Activated CD4-positive, alpha-beta memory T cell treated with anti-CD3 and anti-CD28 coated beads for 36 hours (primary cell): ENCODE results near the gene WDR12. TPM values are rescaled to one million over a fixed set of nuclear protein-coding genes. Genes with fewer than 3 reads are reported as not detected.
"Not testable (repeated sequence)": the region's sequence is repeated elsewhere in the genome, so short reads cannot be mapped to it uniquely, and the experiment has no call there.

Experiments used
- CTCF ChIA-PET: fragments of 350-600 bp; sonication (Branson Sonifier 250); formaldehyde crosslinking; loops from one replicate; lab custom pipeline; 2021; ENCODE audit warnings: antibody characterized with exemption, inconsistent platforms; lab: Charles Lee
- POLR2A ChIA-PET: fragments of 350-600 bp; sonication (Branson Sonifier 250); formaldehyde crosslinking; loops from one replicate; lab custom pipeline; 2021; ENCODE audit warnings: antibody characterized with exemption; lab: Charles Lee
- DNase-seq: peaks from one replicate; pipeline ENCODE4 v3.0.0-alpha.2; 2020
- H3K27ac Mint-ChIP-seq: one replicate; pipeline ENCODE4 v1.8.0; 2021; ENCODE audit warnings: mixed read lengths
- H3K27me3 Mint-ChIP-seq: one replicate; pipeline ENCODE4 v1.8.0; 2021; ENCODE audit warnings: mixed read lengths
- H3K36me3 Mint-ChIP-seq: one replicate; pipeline ENCODE4 v1.8.0; 2021; ENCODE audit warnings: mixed read lengths
- H3K4me1 Mint-ChIP-seq: one replicate; pipeline ENCODE4 v1.8.0; 2021; ENCODE audit warnings: low read depth, mixed read lengths
- H3K4me3 Mint-ChIP-seq: one replicate; pipeline ENCODE4 v1.8.0; 2021; ENCODE audit warnings: mild to moderate bottlenecking, mixed read lengths
- H3K9me3 Mint-ChIP-seq: one replicate; pipeline ENCODE4 v1.8.0; 2021; ENCODE audit warnings: mixed read lengths
- intact Hi-C: fragments of 100-400 bp; cut with micrococcal nuclease; formaldehyde crosslinking; loops from one replicate; pipeline ENCODE4 v1.15.1; 2023
- total RNA-seq, 2 experiments: library from RNA; stranded (reverse); gene quantifications; one replicate each; pipeline ENCODE4 v1.2.3, GENCODE V29; 2021

WDR12 gene
- total RNA-seq, 2 experiments from 2014 or later = 86.1 to 97.8 TPM

- no peak overlapping the region for H3K4me3 Mint-ChIP-seq
- DNase-seq = no peak
- ChIA-PET CTCF (interaction anchor here (1.3 kb wide), 1 partner anchor 137 kb away, joined by 3 read pairs; no protein-coding TSS in a partner anchor), POLR2A (no interaction called here)
- H3K9me3 Mint-ChIP-seq = no peaks in the 10 kb centered on the region
- peaks cover 11% of the 10 kb centered on the region for H3K36me3 Mint-ChIP-seq
- H3K27ac Mint-ChIP-seq = no peak overlapping the region
- no peaks in the 10 kb centered on the region for H3K27me3 Mint-ChIP-seq
- intact Hi-C loops = no loop called here
- no peaks in the 10 kb centered on the region for H3K4me1 Mint-ChIP-seq
Observed at GRCh38 chr2:202932425-202933138, 21.1 kb upstream of the WDR12 start.

GRCh38 chr2:202918860-202919259 is 7.4 kb upstream of the WDR12 start:
- Mint-ChIP-seq H3K27me3 (no peaks in the 10 kb centered on the region), H3K9me3 (no peaks in the 10 kb centered on the region), H3K4me1 (no peaks in the 10 kb centered on the region), H3K4me3 (no peak overlapping the region), H3K36me3 (peaks cover 4% of the 10 kb centered on the region), H3K27ac (no peak overlapping the region)
- intact Hi-C loops = loop anchor here (10.0 kb wide), 1 partner anchor 654 kb away; the partner anchor contains the start of gene NOP58
- CTCF ChIA-PET = no interaction called here
- POLR2A ChIA-PET = no interaction called here
- DNase-seq = no peak

- not testable (repeated sequence) for H3K36me3 Mint-ChIP-seq, H3K9me3 Mint-ChIP-seq, H3K27me3 Mint-ChIP-seq
- POLR2A ChIA-PET = interaction anchor here (2.5 kb wide), 1 partner anchor 326 kb away, joined by 16 read pairs; the partner anchor contains the start of gene CYP20A1
- H3K4me1 Mint-ChIP-seq = peaks cover 32% of the 10 kb centered on the region
- CTCF ChIA-PET = interaction anchor here (1.0 to 2.0 kb wide), 2 partner anchors 54 to 324 kb away, joined by 5 to 11 read pairs; no protein-coding TSS in a partner anchor
- H3K4me3 Mint-ChIP-seq = peak overlapping the region; percentile 98
- intact Hi-C loops = loop anchor here (5.0 to 10.0 kb wide), 4 partner anchors 415 to 900 kb away; partner anchors contain the start of genes ABI2, BMPR2 and NOP58
- peak; percentile 24 for DNase-seq
- peak overlapping the region; percentile 93 for H3K27ac Mint-ChIP-seq
Observed at GRCh38 chr2:202912342-202913201, 1.1 kb upstream of the WDR12 start.

GRCh38 chr2:202911203-202911511 is 316 bp downstream of the WDR12 start:
- no peak for DNase-seq
- no peaks in the 10 kb centered on the region for H3K9me3 Mint-ChIP-seq
- CTCF ChIA-PET = interaction anchor here (1.0 to 2.0 kb wide), 4 partner anchors 40 to 328 kb away, joined by 4 to 11 read pairs (median 6); partner anchors contain the start of gene CYP20A1
- peak overlapping the region; percentile 98 for H3K4me3 Mint-ChIP-seq
- peaks cover 32% of the 10 kb centered on the region for H3K4me1 Mint-ChIP-seq
- POLR2A ChIA-PET = interaction anchor here (0.9 to 2.5 kb wide), 5 partner anchors 14 to 328 kb away, joined by 3 to 16 read pairs (median 5); partner anchors contain the start of genes CYP20A1, ICA1L and NBEAL1
- peak overlapping the region; percentile 93 for H3K27ac Mint-ChIP-seq
- H3K36me3 Mint-ChIP-seq = peaks cover 9% of the 10 kb centered on the region
- H3K27me3 Mint-ChIP-seq = no peaks in the 10 kb centered on the region
- intact Hi-C loops = loop anchor here (1.0 to 10.0 kb wide), 8 partner anchors 40 to 901 kb away; partner anchors contain the start of genes ABI2, BMPR2, FAM117B and ICA1L

GRCh38 chr2:202910698-202911097 is 775 bp downstream of the WDR12 start:
- DNase-seq = no peak
- H3K9me3 Mint-ChIP-seq = peaks cover under 1% of the 10 kb centered on the region
- intact Hi-C loops = loop anchor here (1.0 to 10.0 kb wide), 8 partner anchors 40 to 902 kb away; partner anchors contain the start of genes ABI2, BMPR2, FAM117B and ICA1L
- ChIA-PET CTCF (interaction anchor here (1.1 to 2.0 kb wide), 3 partner anchors 40 to 328 kb away, joined by 4 to 11 read pairs (median 7); partner anchors contain the start of gene CYP20A1), POLR2A (interaction anchor here (0.9 to 2.5 kb wide), 5 partner anchors 15 to 328 kb away, joined by 3 to 16 read pairs (median 5); partner anchors contain the start of genes CYP20A1, ICA1L and NBEAL1)
- H3K27ac Mint-ChIP-seq = no peak overlapping the region
- no peaks in the 10 kb centered on the region for H3K27me3 Mint-ChIP-seq
- peaks cover 32% of the 10 kb centered on the region for H3K4me1 Mint-ChIP-seq
- H3K4me3 Mint-ChIP-seq = peak overlapping the region; percentile 98
- H3K36me3 Mint-ChIP-seq = peaks cover 14% of the 10 kb centered on the region

GRCh38 chr2:202910250-202910649 is 1.2 kb downstream of the WDR12 start:
- H3K27me3 Mint-ChIP-seq, H3K27ac Mint-ChIP-seq, H3K9me3 Mint-ChIP-seq, DNase-seq: not testable (repeated sequence)
- POLR2A ChIA-PET = interaction anchor here (1.2 to 2.5 kb wide), 3 partner anchors 39 to 329 kb away, joined by 5 to 16 read pairs (median 5); partner anchors contain the start of genes CYP20A1, ICA1L and NBEAL1
- H3K36me3 Mint-ChIP-seq = peaks cover 18% of the 10 kb centered on the region
- H3K4me3 Mint-ChIP-seq = peak overlapping the region; percentile 98
- intact Hi-C loops = loop anchor here (2.0 to 10.0 kb wide), 5 partner anchors 39 to 902 kb away; partner anchors contain the start of genes ABI2, BMPR2, ICA1L and NOP58
- peaks cover 32% of the 10 kb centered on the region for H3K4me1 Mint-ChIP-seq
- CTCF ChIA-PET = interaction anchor here (1.1 to 2.0 kb wide), 3 partner anchors 40 to 329 kb away, joined by 4 to 11 read pairs (median 7); partner anchors contain the start of gene CYP20A1

GRCh38 chr2:202909394-202910192 is 1.9 kb downstream of the WDR12 start:
- DNase-seq = no peak
- POLR2A ChIA-PET = interaction anchor here (2.5 kb wide), 1 partner anchor 329 kb away, joined by 16 read pairs; the partner anchor contains the start of gene CYP20A1
- Mint-ChIP-seq H3K4me1 (peaks cover 32% of the 10 kb centered on the region), H3K27me3 (no peaks in the 10 kb centered on the region), H3K27ac (no peak overlapping the region), H3K36me3 (peaks cover 23% of the 10 kb centered on the region), H3K9me3 (peaks cover 3% of the 10 kb centered on the region), H3K4me3 (peak overlapping the region; percentile 98)
- intact Hi-C loops = loop anchor here (2.0 to 10.0 kb wide), 5 partner anchors 39 to 903 kb away; partner anchors contain the start of genes ABI2, BMPR2, ICA1L and NOP58
- CTCF ChIA-PET = no interaction called here

- Mint-ChIP-seq H3K4me3 (no peak overlapping the region), H3K27ac (no peak overlapping the region), H3K9me3 (peaks cover 3% of the 10 kb centered on the region), H3K36me3 (peaks cover 31% of the 10 kb centered on the region), H3K4me1 (peaks cover 33% of the 10 kb centered on the region), H3K27me3 (no peaks in the 10 kb centered on the region)
- CTCF ChIA-PET = no interaction called here
- no peak for DNase-seq
- POLR2A ChIA-PET = no interaction called here
- intact Hi-C loops = no loop called here
Observed at GRCh38 chr2:202908186-202908585, 3.3 kb downstream of the WDR12 start.

GRCh38 chr2:202905507-202905906 is 6.0 kb downstream of the WDR12 start:
- H3K27me3 Mint-ChIP-seq, CTCF ChIA-PET, DNase-seq, POLR2A ChIA-PET, intact Hi-C loops, H3K4me3 Mint-ChIP-seq, H3K27ac Mint-ChIP-seq, H3K9me3 Mint-ChIP-seq: not testable (repeated sequence)
- H3K4me1 Mint-ChIP-seq = peaks cover 25% of the 10 kb centered on the region
- H3K36me3 Mint-ChIP-seq = peaks cover 34% of the 10 kb centered on the region

- ChIA-PET POLR2A (no interaction called here), CTCF (no interaction called here)
- Mint-ChIP-seq H3K4me3 (no peak overlapping the region), H3K36me3 (peaks cover 39% of the 10 kb centered on the region), H3K9me3 (no peaks in the 10 kb centered on the region), H3K4me1 (no peaks in the 10 kb centered on the region), H3K27ac (no peak overlapping the region), H3K27me3 (no peaks in the 10 kb centered on the region)
- intact Hi-C loops = no loop called here
- DNase-seq = no peak
Observed at GRCh38 chr2:202885190-202885589, 26.3 kb downstream of the WDR12 start.
